H9 (cell line): Measurements from ENCODE around the gene SLC46A3. TPM values are rescaled to one million over a fixed set of nuclear protein-coding genes. Genes with fewer than 3 reads are reported as not detected.
A peak's percentile ranks its signal among the peaks of the same experiment; 100 is the strongest.

Experiments used
- DNase-seq: peaks from one replicate; pipeline ENCODE4 v3.0.0-alpha.2; 2017
- H2AFZ ChIP-seq: one replicate; pipeline ENCODE4 v1.6.1; 2013; ENCODE audit warnings: mild to moderate bottlenecking, low read length, control low read depth, moderate library complexity
- H2AK5ac ChIP-seq: 2 replicates; pipeline ENCODE4 v1.6.1; 2013; ENCODE audit warnings: low read length, control low read depth, mixed read lengths; ENCODE audit not compliant: insufficient read length
- H2BK120ac ChIP-seq: one replicate; pipeline ENCODE4 v1.6.1; 2013; ENCODE audit warnings: low read depth, mild to moderate bottlenecking, low read length, control low read depth, inconsistent platforms; ENCODE audit not compliant: poor library complexity, severe bottlenecking
- H2BK12ac ChIP-seq: 2 replicates; pipeline ENCODE4 v1.6.1; 2013; ENCODE audit warnings: low read length, control low read depth, mixed read lengths, low read depth; ENCODE audit not compliant: insufficient read length
- H2BK15ac ChIP-seq: 2 replicates; pipeline ENCODE4 v1.6.1; 2013; ENCODE audit warnings: low read depth, low read length, control low read depth
- H2BK20ac ChIP-seq: one replicate; pipeline ENCODE4 v1.6.1; 2013; ENCODE audit warnings: low read depth, mild to moderate bottlenecking, low read length, control low read depth, inconsistent platforms; ENCODE audit not compliant: poor library complexity, severe bottlenecking
- H2BK5ac ChIP-seq: 2 replicates; pipeline ENCODE4 v1.6.1; 2013; ENCODE audit warnings: low read length, control low read depth, mixed read lengths; ENCODE audit not compliant: insufficient read length
- H3K14ac ChIP-seq: 2 replicates; pipeline ENCODE4 v1.6.1; 2013; ENCODE audit warnings: low read length, control low read depth; ENCODE audit not compliant: insufficient read depth
- H3K18ac ChIP-seq: 2 replicates; pipeline ENCODE4 v1.6.1; 2013; ENCODE audit warnings: low read depth, mild to moderate bottlenecking, mixed read lengths, low read length, control low read depth; ENCODE audit not compliant: insufficient read length
- H3K23ac ChIP-seq: 2 replicates; pipeline ENCODE4 v1.6.1; 2013; ENCODE audit warnings: low read length, control low read depth, mixed read lengths, low read depth; ENCODE audit not compliant: insufficient read length
- H3K23me2 ChIP-seq: 2 replicates; pipeline ENCODE4 v1.6.1; 2013; ENCODE audit warnings: low read depth, mild to moderate bottlenecking, mixed read lengths, low read length, control low read depth; ENCODE audit not compliant: insufficient read length, poor library complexity, severe bottlenecking
- H3K27ac ChIP-seq: 2 replicates; pipeline ENCODE4 v1.5.1; 2013; ENCODE audit warnings: low read length, control low read depth, mixed read lengths, low read depth; ENCODE audit not compliant: insufficient read length
- H3K27me3 ChIP-seq: 2 replicates; pipeline ENCODE4 v1.6.1; 2013; ENCODE audit warnings: low read length, control low read depth, inconsistent platforms; ENCODE audit not compliant: insufficient read depth
- H3K4ac ChIP-seq: 2 replicates; pipeline ENCODE4 v1.6.1; 2013; ENCODE audit warnings: low read depth, mild to moderate bottlenecking, control low read depth, inconsistent platforms, low read length, moderate library complexity
- H3K4me1 ChIP-seq: 2 replicates; pipeline ENCODE4 v1.6.1; 2013; ENCODE audit warnings: low read length, control low read depth, inconsistent platforms; ENCODE audit not compliant: insufficient read depth
- H3K4me2 ChIP-seq: 2 replicates; pipeline ENCODE4 v1.6.1; 2013; ENCODE audit warnings: low read length, control low read depth, mixed read lengths; ENCODE audit not compliant: insufficient read length, insufficient read depth
- H3K56ac ChIP-seq: 2 replicates; pipeline ENCODE4 v1.6.1; 2013; ENCODE audit warnings: low read depth, mild to moderate bottlenecking, mixed read lengths, low read length, control low read depth; ENCODE audit not compliant: insufficient read length
- H3K79me1 ChIP-seq: 2 replicates; pipeline ENCODE4 v1.6.1; 2013; ENCODE audit warnings: low read depth, mild to moderate bottlenecking, moderate library complexity, low read length, control low read depth, inconsistent platforms; ENCODE audit not compliant: insufficient read depth, poor library complexity, severe bottlenecking
- H3K79me2 ChIP-seq: 2 replicates; pipeline ENCODE4 v1.6.1; 2013; ENCODE audit warnings: low read length, control low read depth, inconsistent platforms; ENCODE audit not compliant: insufficient read depth
- H3K9ac ChIP-seq: 2 replicates; pipeline ENCODE4 v1.6.1; 2013; ENCODE audit warnings: low read length, control low read depth, mixed read lengths; ENCODE audit not compliant: insufficient read length; ENCODE audit errors: extremely low read depth
- H3K9me3 ChIP-seq: one replicate; pipeline ENCODE4 v1.6.1; 2013; ENCODE audit warnings: low read depth, low read length, inconsistent platforms; ENCODE audit not compliant: control insufficient read depth
- H3T11ph ChIP-seq: one replicate; pipeline ENCODE4 v1.6.1; 2013; ENCODE audit warnings: mild to moderate bottlenecking, low read length, control low read depth, inconsistent platforms
- H4K20me1 ChIP-seq: one replicate; pipeline ENCODE4 v1.6.1; 2013; ENCODE audit not compliant: control insufficient read depth, insufficient read length, insufficient read depth
- H4K5ac ChIP-seq: 2 replicates; pipeline ENCODE4 v1.6.1; 2013; ENCODE audit warnings: low read depth, mild to moderate bottlenecking, mixed read lengths, low read length, control low read depth; ENCODE audit not compliant: insufficient read length
- H4K8ac ChIP-seq: replicated peaks from 2 replicates; pipeline ENCODE4 v1.6.1; 2013; ENCODE audit warnings: low read length, control low read depth, mixed read lengths, low read depth; ENCODE audit not compliant: insufficient read length
- H4K91ac ChIP-seq: 2 replicates; pipeline ENCODE4 v1.6.1; 2013; ENCODE audit warnings: low read depth, mild to moderate bottlenecking, moderate library complexity, mixed read lengths, low read length, control low read depth; ENCODE audit not compliant: insufficient read length
- H3K27ac Mint-ChIP-seq, 3 experiments: 2 replicates in 2 of 3; 3 replicates in 1 of 3; pipeline ENCODE4 v1.8.0; 2020 to 2021; ENCODE audit warnings: mixed read lengths in 3 of 3, mild to moderate bottlenecking in 1 of 3, moderate library complexity in 1 of 3
- H3K27me3 Mint-ChIP-seq: 2 replicates; pipeline ENCODE4 v1.8.0; 2021; ENCODE audit warnings: low read depth, mild to moderate bottlenecking, moderate library complexity, mixed read lengths
- H3K36me3 Mint-ChIP-seq, 3 experiments: 2 replicates in 2 of 3; 3 replicates in 1 of 3; pipeline ENCODE4 v1.8.0; 2020 to 2021; ENCODE audit warnings: low read depth in 3 of 3, mixed read lengths in 3 of 3; ENCODE audit not compliant: insufficient read depth in 1 of 3
- H3K4me1 Mint-ChIP-seq, 2 experiments: 2 replicates each; pipeline ENCODE4 v1.8.0; 2020; ENCODE audit warnings: mixed read lengths in 2 of 2
- H3K4me3 Mint-ChIP-seq, 2 experiments: 2 replicates in 1 of 2; 3 replicates in 1 of 2; pipeline ENCODE4 v1.8.0; 2020 to 2021; ENCODE audit warnings: mild to moderate bottlenecking in 2 of 2, mixed read lengths in 2 of 2, moderate library complexity in 1 of 2
- H3K9me3 Mint-ChIP-seq, 2 experiments: 2 replicates in 1 of 2; 3 replicates in 1 of 2; pipeline ENCODE4 v1.8.0; 2020; ENCODE audit warnings: mild to moderate bottlenecking in 2 of 2, mixed read lengths in 2 of 2, moderate library complexity in 1 of 2
- WGBS: extraction: QIAGEN DNeasy Blood & Tissue Kit; methylation state at CpG from one replicate; pipeline ENCODE4 v1.1.7; 2013; ENCODE audit warnings: missing lambda C conversion rate, low lambda C conversion rate, mixed read lengths; ENCODE audit not compliant: insufficient read length; ENCODE audit errors: extremely low coverage; 5-methylcytosine and 5-hydroxymethylcytosine counted together
- total RNA-seq: library from RNA; stranded (reverse); gene quantifications from 2 replicates; pipeline ENCODE4 v1.2.1, GENCODE V29; 2021
- TF ChIP-seq, protein P1 (sequence below): fragments of 200-600 bp; sonication (generic); conservative IDR thresholded peaks from 3 replicates; pipeline ENCODE4 v1.8.0; 2021; ENCODE audit warnings: antibody characterized with exemption, mild to moderate bottlenecking

Gene SLC46A3
- total RNA-seq, 1 experiment from 2014 or later, result 0.26 TPM

DNA sequence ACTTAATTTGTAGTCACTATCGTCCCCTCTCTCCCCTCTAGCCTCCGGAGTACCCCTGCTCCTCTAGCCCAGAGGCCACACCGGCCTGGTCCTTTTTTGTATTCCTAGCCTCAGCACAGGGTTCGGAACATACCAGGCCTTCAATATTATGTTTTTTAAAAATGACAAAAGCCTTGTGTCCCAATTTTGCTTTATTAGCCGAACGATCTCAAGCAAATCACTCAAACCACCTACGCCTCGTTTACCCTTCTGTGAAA is 60.3 kb downstream of the SLC46A3 start:
- Histone ChIP-seq H3K27ac (no peak overlapping the region), H2BK12ac (no peak overlapping the region), H3K18ac (no peak overlapping the region), H3K9ac (peak overlapping the region; percentile 91), H3K23me2 (peaks cover 3% of the 10 kb centered on the region), H3K79me1 (peaks cover 19% of the 10 kb centered on the region), H3K27me3 (no peaks in the 10 kb centered on the region), H2BK5ac (no peak overlapping the region), H2BK15ac (no peak overlapping the region), H3K56ac (no peak overlapping the region), H3K79me2 (peaks cover 34% of the 10 kb centered on the region), H3T11ph (no peak overlapping the region), H3K9me3 (no peaks in the 10 kb centered on the region), H4K20me1 (no peaks in the 10 kb centered on the region), H4K91ac (no peak overlapping the region), H2AK5ac (no peak overlapping the region), H2BK20ac (no peak overlapping the region), H3K4ac (no peak overlapping the region), H4K8ac (no peak overlapping the region), H2BK120ac (no peak overlapping the region), H3K4me2 (peak overlapping the region; percentile 91), H3K23ac (no peak overlapping the region), H3K14ac (peak overlapping the region; percentile 3; the same call in 1 of the 2 replicates), H4K5ac (no peak overlapping the region), H3K4me1 (peaks cover 3% of the 10 kb centered on the region; the same call in 1 of the 2 replicates), H2AFZ (no peak overlapping the region)
- peak overlapping the region; percentile 14 to 93 (median 75) for H3K27ac Mint-ChIP-seq
- TF ChIP-seq, protein P1, sequence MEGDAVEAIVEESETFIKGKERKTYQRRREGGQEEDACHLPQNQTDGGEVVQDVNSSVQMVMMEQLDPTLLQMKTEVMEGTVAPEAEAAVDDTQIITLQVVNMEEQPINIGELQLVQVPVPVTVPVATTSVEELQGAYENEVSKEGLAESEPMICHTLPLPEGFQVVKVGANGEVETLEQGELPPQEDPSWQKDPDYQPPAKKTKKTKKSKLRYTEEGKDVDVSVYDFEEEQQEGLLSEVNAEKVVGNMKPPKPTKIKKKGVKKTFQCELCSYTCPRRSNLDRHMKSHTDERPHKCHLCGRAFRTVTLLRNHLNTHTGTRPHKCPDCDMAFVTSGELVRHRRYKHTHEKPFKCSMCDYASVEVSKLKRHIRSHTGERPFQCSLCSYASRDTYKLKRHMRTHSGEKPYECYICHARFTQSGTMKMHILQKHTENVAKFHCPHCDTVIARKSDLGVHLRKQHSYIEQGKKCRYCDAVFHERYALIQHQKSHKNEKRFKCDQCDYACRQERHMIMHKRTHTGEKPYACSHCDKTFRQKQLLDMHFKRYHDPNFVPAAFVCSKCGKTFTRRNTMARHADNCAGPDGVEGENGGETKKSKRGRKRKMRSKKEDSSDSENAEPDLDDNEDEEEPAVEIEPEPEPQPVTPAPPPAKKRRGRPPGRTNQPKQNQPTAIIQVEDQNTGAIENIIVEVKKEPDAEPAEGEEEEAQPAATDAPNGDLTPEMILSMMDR, result no peak
- peak overlapping the region; percentile 96 to 98 for H3K4me3 Mint-ChIP-seq
- peaks cover 33 to 34% of the 10 kb centered on the region in 2 experiments for H3K4me1 Mint-ChIP-seq
- no peaks in the 10 kb centered on the region for H3K9me3 Mint-ChIP-seq
- no peak for DNase-seq
- H3K36me3 Mint-ChIP-seq, result peaks cover 5 to 24% (median 19%) of the 10 kb centered on the region in 3 experiments; a peak in 6 of 7 replicates
- no peaks in the 10 kb centered on the region for H3K27me3 Mint-ChIP-seq
- no CpG with 5 or more reads among the region's 8 CpGs for WGBS
